ENCODE results near the gene UNC45A.
"Not testable (repeated sequence)": the region's sequence is repeated elsewhere in the genome, so short reads cannot be mapped to it uniquely, and the experiment has no call there.

UNC45A gene

GRCh38 chr15:90918034-90918788, 16.9 kb upstream of the UNC45A start:
- DNase-seq, result no peak

DNA sequence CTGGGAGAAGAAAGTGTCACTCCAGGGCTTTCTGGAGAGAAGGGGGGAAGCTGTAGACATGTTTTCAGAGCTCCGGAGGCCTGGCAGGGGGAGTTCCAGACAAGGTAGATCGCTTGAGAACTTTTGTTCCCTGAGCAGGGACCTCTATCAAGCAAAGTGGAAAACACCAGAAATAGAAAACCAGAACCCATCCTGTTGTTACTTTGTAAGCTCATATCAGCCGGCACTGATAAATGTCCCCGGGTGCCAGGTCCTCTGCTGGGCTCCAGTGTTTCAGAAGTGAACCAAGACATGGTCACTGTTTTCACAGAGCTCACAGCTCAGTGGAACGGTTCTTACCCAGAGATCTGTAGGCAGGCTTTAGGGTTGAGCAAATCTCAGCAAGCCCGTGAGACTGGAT, 16.2 kb upstream of the UNC45A start:
- no peak for DNase-seq

DNA sequence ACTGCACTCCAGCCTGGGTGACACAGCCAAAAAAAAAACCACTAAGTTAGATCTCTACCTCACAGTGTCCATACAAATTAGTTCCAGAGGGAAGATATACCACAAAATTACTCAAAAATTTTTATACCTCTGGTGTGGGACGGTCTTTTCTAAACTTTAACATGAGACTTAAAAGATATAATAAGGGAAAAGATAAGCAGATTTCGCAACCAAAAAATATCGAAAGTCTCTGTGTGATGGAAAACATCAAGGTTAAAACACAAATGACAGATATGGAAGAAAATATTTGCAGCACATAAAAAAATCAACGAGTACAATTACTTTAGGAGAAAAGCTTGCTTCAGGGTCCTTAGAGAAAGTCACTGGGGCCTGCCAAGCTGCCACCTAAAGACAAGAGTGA, 13.2 kb upstream of the UNC45A start:
- DNase-seq, result no peak

- DNase-seq, result not testable (repeated sequence)
Observed at GRCh38 chr15:90922712-90923322, 12.3 kb upstream of the UNC45A start.

DNA sequence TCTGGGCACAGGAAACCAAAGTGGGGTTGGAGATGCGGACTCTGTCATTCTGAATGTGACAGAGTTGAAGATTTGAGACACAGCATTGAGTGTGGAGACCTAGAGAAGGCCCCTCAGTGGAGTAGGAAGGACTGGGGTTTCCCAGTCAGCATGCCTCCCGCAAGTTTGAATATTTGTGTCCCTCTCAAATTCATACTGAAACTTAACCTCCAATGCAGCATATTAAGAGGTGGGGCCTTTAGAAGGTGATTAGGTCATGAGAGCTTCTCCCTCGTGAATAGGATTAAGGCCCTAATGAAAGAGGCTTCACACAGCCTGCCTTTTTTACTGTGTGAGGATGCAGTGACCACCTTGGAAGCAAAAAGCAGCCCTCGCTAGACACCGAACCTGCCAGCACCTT, 10.7 kb upstream of the UNC45A start:
- no peak for DNase-seq

GRCh38 chr15:90926766-90927165, 8.3 kb upstream of the UNC45A start:
- DNase-seq, result not testable (repeated sequence)

DNA sequence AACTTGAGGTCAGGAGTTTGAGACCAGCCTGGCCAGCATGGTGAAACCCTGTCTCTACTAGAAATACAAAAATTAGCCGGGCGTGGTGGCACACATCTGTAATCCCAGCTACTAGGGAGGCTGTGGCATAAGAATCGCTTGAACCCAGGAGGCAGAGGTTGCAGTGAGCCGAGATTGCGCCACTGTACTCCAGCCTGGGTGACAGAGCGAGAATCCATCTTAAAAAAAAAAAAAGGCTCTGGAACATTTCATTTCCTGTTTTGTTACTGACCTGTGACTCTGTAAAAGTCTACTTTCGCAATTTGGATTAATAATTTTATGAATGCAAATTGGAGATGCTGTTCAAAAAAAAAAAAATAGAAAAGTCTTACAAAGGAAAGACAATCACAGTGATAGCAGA, 7.0 kb upstream of the UNC45A start:
- not testable (repeated sequence) for DNase-seq

- DNase-seq, result no peak
Observed at GRCh38 chr15:90929246-90930019, 5.7 kb upstream of the UNC45A start.

GRCh38 chr15:90930861-90931574, 4.1 kb upstream of the UNC45A start:
- no peak for DNase-seq

GRCh38 chr15:90931575-90931827, 3.6 kb upstream of the UNC45A start:
- DNase-seq, result no peak

DNA sequence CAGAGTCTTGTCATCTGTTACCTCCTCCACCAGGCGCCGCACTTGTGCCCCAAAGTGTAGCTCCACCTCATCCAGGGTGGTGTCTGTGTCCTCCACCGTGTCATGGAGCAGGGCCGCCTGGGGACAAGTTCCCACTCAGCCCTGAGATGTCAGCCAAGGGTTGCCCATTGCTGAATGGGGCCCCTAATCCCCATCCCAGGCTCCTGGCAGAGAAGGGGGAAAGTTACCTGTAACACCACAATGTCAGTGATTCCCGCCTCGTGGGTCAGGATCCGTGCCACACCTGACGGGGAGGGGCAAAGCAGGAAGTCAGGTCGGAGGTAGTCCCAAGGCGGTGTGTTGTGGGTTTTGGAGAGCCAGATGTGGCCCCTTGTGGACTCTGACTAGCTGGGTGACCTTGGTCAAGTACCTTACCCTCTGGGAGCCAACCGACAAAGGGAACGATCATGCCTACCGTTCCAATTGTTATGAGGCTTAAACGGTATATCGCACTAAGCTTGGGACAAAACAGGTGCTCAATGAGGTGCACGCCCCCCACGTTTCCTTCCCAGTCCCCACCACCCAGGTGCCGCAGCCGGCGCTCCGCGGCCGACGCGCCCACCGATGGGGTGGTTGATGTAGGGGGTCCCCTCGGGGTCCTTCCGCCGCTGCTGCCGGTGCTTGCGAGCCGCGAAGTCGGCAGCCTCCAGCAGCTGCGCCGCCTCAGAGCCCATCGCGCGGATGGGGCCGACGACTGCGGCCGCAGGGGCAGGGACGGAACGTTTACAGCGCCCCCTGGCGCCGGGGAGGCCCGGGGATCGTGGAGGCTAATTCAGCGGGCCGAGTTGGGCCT, 3.0 kb upstream of the UNC45A start, which contains the start of gene HDDC3:
Gene HDDC3 (minus strand): TSS at position 722 of the 832 bp plus-strand sequence. CDS start 9 bp downstream, at position 713.
- DNase-seq, result peak; percentile 33

- no peak for DNase-seq
Observed at GRCh38 chr15:90932660-90932991, 2.5 kb upstream of the UNC45A start.

GRCh38 chr15:90933301-90933700, 1.8 kb upstream of the UNC45A start:
- DNase-seq, result no peak

- DNase-seq, result peak; percentile 35
Observed at GRCh38 chr15:90934256-90934948, 683 bp upstream of the UNC45A start.

DNA sequence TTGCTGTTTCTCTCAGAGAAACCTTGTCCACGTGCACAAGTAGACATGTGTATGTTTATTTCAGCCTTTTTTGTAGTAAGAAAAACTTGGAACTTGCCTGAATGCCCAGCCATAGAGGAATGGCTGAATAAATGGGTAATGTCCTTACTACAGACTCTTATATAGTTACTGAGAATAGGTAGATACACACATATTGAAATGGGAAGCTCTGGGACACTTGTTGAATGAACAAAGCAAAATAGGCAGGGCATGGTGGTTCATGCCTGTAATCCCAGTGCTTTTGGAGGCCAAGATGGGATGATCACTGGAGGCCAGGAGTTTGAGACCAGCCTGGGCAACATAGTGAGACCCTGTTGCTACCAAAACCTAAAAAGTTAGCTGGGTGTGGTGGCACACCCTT, 1.7 kb downstream of the UNC45A start:
- DNase-seq, result no peak

DNA sequence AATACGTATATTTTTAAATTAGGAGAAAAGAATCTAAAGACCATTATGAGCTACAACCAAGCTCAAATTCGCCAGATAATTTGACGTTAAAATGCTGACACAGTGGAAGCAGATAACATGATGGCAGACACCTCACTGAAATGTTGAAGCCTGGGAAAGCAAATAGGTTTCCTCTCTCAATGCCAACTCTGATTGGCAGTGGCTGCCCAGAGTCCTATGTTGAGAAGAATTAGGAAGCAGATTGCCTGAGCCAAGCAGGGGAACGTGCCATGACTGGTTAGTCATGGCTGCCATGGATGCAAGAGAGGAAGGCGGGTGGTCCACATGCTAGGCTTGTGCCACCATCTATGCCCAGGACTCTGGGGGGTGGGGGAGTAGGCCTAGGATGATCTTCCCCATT, 3.2 kb downstream of the UNC45A start:
- no peak for DNase-seq

GRCh38 chr15:90939756-90940155, 4.7 kb downstream of the UNC45A start:
- no peak for DNase-seq

GRCh38 chr15:90941038-90941437, 6.0 kb downstream of the UNC45A start:
- no peak for DNase-seq

- DNase-seq, result no peak
Observed at GRCh38 chr15:90942354-90943120, 7.5 kb downstream of the UNC45A start.

DNA sequence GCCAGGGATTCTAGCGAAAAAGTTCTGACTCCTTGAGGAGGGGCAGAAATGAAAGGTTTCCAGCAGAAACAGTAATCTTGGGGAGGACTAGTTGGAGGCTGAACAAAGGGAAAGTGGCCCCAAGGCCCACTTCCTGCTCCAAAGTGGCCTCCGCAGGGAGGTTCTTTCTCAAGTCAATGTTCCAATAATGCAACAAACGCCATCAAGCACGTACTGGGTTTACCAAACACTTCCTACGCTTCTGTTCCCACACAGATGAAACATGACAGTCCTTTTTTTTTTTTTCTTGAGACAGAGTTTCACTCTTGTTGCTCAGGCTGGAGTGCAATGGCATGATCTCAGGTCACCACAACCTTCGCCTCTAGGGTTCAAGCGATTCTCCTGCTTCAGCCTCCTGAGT, 10.0 kb downstream of the UNC45A start:
- no peak for DNase-seq

DNA sequence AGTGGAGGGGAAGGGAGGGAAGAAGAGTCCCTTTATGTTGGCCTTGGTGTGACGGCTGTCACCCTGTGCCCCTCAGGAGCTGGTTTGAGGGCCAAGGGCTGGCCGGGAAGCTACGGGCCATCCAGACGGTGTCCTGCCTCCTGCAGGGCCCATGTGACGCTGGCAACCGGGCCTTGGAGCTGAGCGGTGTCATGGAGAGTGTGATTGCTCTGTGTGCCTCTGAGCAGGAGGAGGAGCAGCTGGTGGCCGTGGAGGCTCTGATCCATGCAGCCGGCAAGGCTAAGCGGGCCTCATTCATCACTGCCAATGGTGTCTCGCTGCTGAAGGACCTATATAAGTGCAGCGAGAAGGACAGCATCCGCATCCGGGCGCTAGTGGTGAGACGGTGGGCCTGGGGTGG, 11.5 kb downstream of the UNC45A start:
- DNase-seq, result no peak

Data from DMS 273 treated with DMSO at 0.1 percent for 48 hours (cell line).